Measurements from ENCODE around the gene RAP2B. TPM values are rescaled to one million over a fixed set of nuclear protein-coding genes. Genes with fewer than 3 reads are reported as not detected.

Gene RAP2B
- total and polyA plus RNA-seq, 2 donors (not counting 1 experiment from before 2014, with no cell fraction given): 8.7 to 27.1 TPM

DNA sequence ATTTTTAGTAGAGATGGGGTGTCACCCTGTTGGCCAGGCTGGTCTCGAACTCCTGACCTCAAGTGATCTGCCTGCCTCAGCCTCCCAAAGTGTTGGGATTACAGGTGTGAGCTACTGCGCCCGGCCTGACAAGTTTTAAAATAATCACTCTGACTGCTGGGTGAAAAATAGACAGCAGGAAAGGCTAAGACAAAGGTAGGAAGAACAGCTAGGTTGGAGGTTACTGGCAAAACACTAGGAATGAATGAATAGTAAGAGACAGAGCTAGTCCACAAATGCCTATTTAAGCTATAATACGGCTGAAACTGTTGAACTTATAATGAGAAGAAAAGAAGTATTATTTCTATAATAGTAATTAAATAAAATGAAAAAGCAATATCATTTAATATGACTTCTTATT is 46.7 kb upstream of the RAP2B start:
- H2AFZ ChIP-seq (ENCODE audit: low read length): no peak overlapping the region
- DNase-seq (ENCODE audit: low read depth in 2 of 2): no peak
- no peak overlapping the region for H3K27ac ChIP-seq (ENCODE audit: insufficient read depth, low read length)
- H3K4me2 ChIP-seq (ENCODE audit: extremely low read depth, insufficient read depth, low read length): no peak overlapping the region
- H3K9me3 ChIP-seq (ENCODE audit: control insufficient read depth, insufficient read depth, low read depth, low read length): no peaks in the 10 kb centered on the region
- no peak overlapping the region for H3K9ac ChIP-seq (ENCODE audit: insufficient read depth, low read length)
- no peaks in the 10 kb centered on the region for H3K27me3 ChIP-seq (ENCODE audit: control insufficient read depth, insufficient read depth, low read length)
- TF ChIP-seq EZH2 (IDR thresholded peaks at IDR 0.05; ENCODE audit: low read length, missing control alignments): no peak
- TF ChIP-seq, protein P1, sequence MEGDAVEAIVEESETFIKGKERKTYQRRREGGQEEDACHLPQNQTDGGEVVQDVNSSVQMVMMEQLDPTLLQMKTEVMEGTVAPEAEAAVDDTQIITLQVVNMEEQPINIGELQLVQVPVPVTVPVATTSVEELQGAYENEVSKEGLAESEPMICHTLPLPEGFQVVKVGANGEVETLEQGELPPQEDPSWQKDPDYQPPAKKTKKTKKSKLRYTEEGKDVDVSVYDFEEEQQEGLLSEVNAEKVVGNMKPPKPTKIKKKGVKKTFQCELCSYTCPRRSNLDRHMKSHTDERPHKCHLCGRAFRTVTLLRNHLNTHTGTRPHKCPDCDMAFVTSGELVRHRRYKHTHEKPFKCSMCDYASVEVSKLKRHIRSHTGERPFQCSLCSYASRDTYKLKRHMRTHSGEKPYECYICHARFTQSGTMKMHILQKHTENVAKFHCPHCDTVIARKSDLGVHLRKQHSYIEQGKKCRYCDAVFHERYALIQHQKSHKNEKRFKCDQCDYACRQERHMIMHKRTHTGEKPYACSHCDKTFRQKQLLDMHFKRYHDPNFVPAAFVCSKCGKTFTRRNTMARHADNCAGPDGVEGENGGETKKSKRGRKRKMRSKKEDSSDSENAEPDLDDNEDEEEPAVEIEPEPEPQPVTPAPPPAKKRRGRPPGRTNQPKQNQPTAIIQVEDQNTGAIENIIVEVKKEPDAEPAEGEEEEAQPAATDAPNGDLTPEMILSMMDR (conservative IDR thresholded peaks at IDR 0.05 in 1 of 2, IDR thresholded peaks at IDR 0.05 in 1 of 2; ENCODE audit: low read depth in 1 of 2, low read length in 2 of 2): no peak
- H3K4me1 ChIP-seq (ENCODE audit: control insufficient read depth, extremely low read depth, insufficient read depth, low read length): no peaks in the 10 kb centered on the region
- no peaks in the 10 kb centered on the region for H3K36me3 ChIP-seq (ENCODE audit: control insufficient read depth, insufficient read depth, low read length)
- H3K4me3 ChIP-seq (replicated peaks in 1 of 4; ENCODE audit: control extremely low read depth in 1 of 4, insufficient read depth in 1 of 4, low read depth in 3 of 4, low read length in 4 of 4): no peak overlapping the region
- no peaks in the 10 kb centered on the region for H3K79me2 ChIP-seq (ENCODE audit: control insufficient read depth, insufficient read depth, low read length)
- H4K20me1 ChIP-seq (ENCODE audit: control insufficient read depth, extremely low read depth, insufficient read depth, low read length): no peaks in the 10 kb centered on the region

DNA sequence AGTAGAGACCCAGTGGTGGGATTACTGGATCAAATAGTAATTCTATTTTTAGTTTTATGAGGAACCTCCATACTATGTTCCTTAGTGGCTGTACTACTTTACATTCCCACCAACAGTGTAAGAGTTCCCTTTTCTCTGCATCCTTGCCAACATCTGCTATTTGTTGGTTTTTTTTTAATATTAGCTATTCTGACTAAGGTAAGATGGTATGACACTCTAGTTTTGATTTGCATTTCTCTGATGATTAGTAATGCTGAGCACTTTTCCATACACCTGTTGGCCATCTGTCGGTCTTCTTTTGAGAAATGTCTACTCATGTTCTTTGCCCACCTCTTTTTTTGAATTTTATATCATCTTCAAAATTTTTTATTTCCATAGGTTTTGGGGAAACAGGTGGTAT is 34.2 kb upstream of the RAP2B start:
- H3K27ac ChIP-seq (ENCODE audit: insufficient read depth, low read length): no peak overlapping the region

DNA sequence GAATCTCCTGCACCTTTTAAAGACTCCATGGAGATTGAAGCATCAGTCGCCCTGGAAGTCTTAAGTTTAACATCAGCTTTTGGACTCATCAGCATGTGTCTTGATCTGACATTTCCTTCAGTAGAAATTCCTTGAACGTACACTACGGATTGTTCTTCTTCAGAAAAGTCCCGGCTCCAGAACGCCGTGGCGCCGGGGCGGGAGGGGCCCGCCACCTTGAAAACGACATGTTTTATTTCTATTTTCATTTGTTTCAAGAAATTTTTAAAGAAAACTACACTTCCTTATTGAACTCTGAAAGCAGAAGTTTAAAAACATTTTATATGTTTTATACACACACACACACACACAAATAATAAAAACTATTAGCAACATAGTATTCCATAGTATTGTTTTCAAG is 32.6 kb upstream of the RAP2B start:
- no peaks in the 10 kb centered on the region for H3K36me3 ChIP-seq (ENCODE audit: control insufficient read depth, insufficient read depth, low read length)
- H2AFZ ChIP-seq (ENCODE audit: low read length): no peak overlapping the region

More for the DNA sequence above, 34.2 kb upstream of the RAP2B start:
- Histone ChIP-seq H4K20me1 (ENCODE audit: control insufficient read depth, extremely low read depth, insufficient read depth, low read length) (no peaks in the 10 kb centered on the region), H3K4me1 (ENCODE audit: control insufficient read depth, extremely low read depth, insufficient read depth, low read length) (peaks cover 4% of the 10 kb centered on the region), H3K9me3 (ENCODE audit: control insufficient read depth, insufficient read depth, low read depth, low read length) (no peaks in the 10 kb centered on the region), H3K9ac (ENCODE audit: insufficient read depth, low read length) (no peak overlapping the region), H3K27me3 (ENCODE audit: control insufficient read depth, insufficient read depth, low read length) (no peaks in the 10 kb centered on the region), H3K36me3 (ENCODE audit: control insufficient read depth, insufficient read depth, low read length) (no peaks in the 10 kb centered on the region), H2AFZ (ENCODE audit: low read length) (no peak overlapping the region), H3K4me3 (replicated peaks in 1 of 4; ENCODE audit: control extremely low read depth in 1 of 4, insufficient read depth in 1 of 4, low read depth in 3 of 4, low read length in 4 of 4) (no peak overlapping the region), H3K4me2 (ENCODE audit: extremely low read depth, insufficient read depth, low read length) (no peak overlapping the region), H3K79me2 (ENCODE audit: control insufficient read depth, insufficient read depth, low read length) (no peaks in the 10 kb centered on the region)
- DNase-seq (ENCODE audit: low read depth in 2 of 2): peak in 1 of 2 donors; percentile 38
- TF ChIP-seq, protein P1 (conservative IDR thresholded peaks at IDR 0.05 in 1 of 2, IDR thresholded peaks at IDR 0.05 in 1 of 2; ENCODE audit: low read depth in 1 of 2, low read length in 2 of 2): no peak
- TF ChIP-seq EZH2 (IDR thresholded peaks at IDR 0.05; ENCODE audit: low read length, missing control alignments): no peak

More for the DNA sequence above, 32.6 kb upstream of the RAP2B start:
- peaks cover 4% of the 10 kb centered on the region for H3K4me1 ChIP-seq (ENCODE audit: control insufficient read depth, extremely low read depth, insufficient read depth, low read length)
- H4K20me1 ChIP-seq (ENCODE audit: control insufficient read depth, extremely low read depth, insufficient read depth, low read length): no peaks in the 10 kb centered on the region
- H3K9me3 ChIP-seq (ENCODE audit: control insufficient read depth, insufficient read depth, low read depth, low read length): no peaks in the 10 kb centered on the region
- DNase-seq (ENCODE audit: low read depth in 2 of 2): no peak
- no peak overlapping the region for H3K9ac ChIP-seq (ENCODE audit: insufficient read depth, low read length)
- H3K27ac ChIP-seq (ENCODE audit: insufficient read depth, low read length): no peak overlapping the region
- no peaks in the 10 kb centered on the region for H3K79me2 ChIP-seq (ENCODE audit: control insufficient read depth, insufficient read depth, low read length)
- H3K4me3 ChIP-seq (replicated peaks in 1 of 4; ENCODE audit: control extremely low read depth in 1 of 4, insufficient read depth in 1 of 4, low read depth in 3 of 4, low read length in 4 of 4): no peak overlapping the region
- TF ChIP-seq EZH2 (IDR thresholded peaks at IDR 0.05; ENCODE audit: low read length, missing control alignments): no peak
- TF ChIP-seq, protein P1 (conservative IDR thresholded peaks at IDR 0.05 in 1 of 2, IDR thresholded peaks at IDR 0.05 in 1 of 2; ENCODE audit: low read depth in 1 of 2, low read length in 2 of 2): no peak
- H3K27me3 ChIP-seq (ENCODE audit: control insufficient read depth, insufficient read depth, low read length): no peaks in the 10 kb centered on the region
- no peak overlapping the region for H3K4me2 ChIP-seq (ENCODE audit: extremely low read depth, insufficient read depth, low read length)
